SU-DHL-6 (cell line): ENCODE results near the gene TOM1.

Source experiments
- H2AFZ ChIP-seq: fragments of 200-600 bp; sonication (generic); 2 replicates; pipeline ENCODE4 v1.6.1; 2014; ENCODE audit warnings: low read depth, mild to moderate bottlenecking, moderate library complexity, mixed read lengths, antibody characterized with exemption, low read length; ENCODE audit not compliant: severe bottlenecking
- H3F3A ChIP-seq: fragments of 200-600 bp; shearing (Covaris generic); 2 replicates; pipeline ENCODE4 v1.6.0; 2016; ENCODE audit warnings: antibody characterized with exemption, mild to moderate bottlenecking; ENCODE audit not compliant: insufficient read depth
- H3K27ac ChIP-seq: fragments of 200-600 bp; sonication (generic); 2 replicates; pipeline ENCODE4 v1.5.1; 2016; ENCODE audit warnings: low read depth, mild to moderate bottlenecking, low read length, moderate library complexity, mixed read lengths
- H3K27me3 ChIP-seq: fragments of 200-600 bp; sonication (generic), shearing (Covaris generic); 2 replicates; pipeline ENCODE4 v1.6.0; 2014; ENCODE audit warnings: mild to moderate bottlenecking, low read length
- H3K36me3 ChIP-seq: fragments of 200-600 bp; sonication (generic); 2 replicates; pipeline ENCODE4 v1.6.1; 2014; ENCODE audit warnings: mild to moderate bottlenecking, low read length, mixed read lengths
- H3K4me2 ChIP-seq: fragments of 300-600, 200-600 bp; shearing (Covaris generic), sonication (generic); 2 replicates; pipeline ENCODE4 v1.6.0; 2014; ENCODE audit warnings: low read length, low read depth, mild to moderate bottlenecking; ENCODE audit not compliant: poor library complexity, severe bottlenecking
- H3K4me3 ChIP-seq: fragments of 200-600 bp; sonication (generic); 2 replicates; pipeline ENCODE4 v1.5.1; 2014; ENCODE audit warnings: antibody characterized with exemption, low read length, mild to moderate bottlenecking, mixed read lengths; ENCODE audit not compliant: insufficient read depth, poor library complexity, severe bottlenecking
- H3K79me2 ChIP-seq: fragments of 200-600 bp; sonication (generic); 2 replicates; pipeline ENCODE4 v1.6.1; 2014; ENCODE audit warnings: mild to moderate bottlenecking, low read length, moderate library complexity; ENCODE audit not compliant: insufficient read depth
- H3K9ac ChIP-seq: fragments of 200-600 bp; sonication (generic); 2 replicates; pipeline ENCODE4 v1.7.0; 2014; ENCODE audit warnings: mild to moderate bottlenecking, low read length
- H3K9me2 ChIP-seq: fragments of 200-600 bp; sonication (generic); replicated peaks from 2 replicates; pipeline ENCODE4 v1.6.1; 2014; ENCODE audit warnings: low read length; ENCODE audit not compliant: insufficient read depth
- H3K9me3 ChIP-seq: fragments of 200-600 bp; sonication (generic); 2 replicates; pipeline ENCODE4 v1.6.1; 2014; ENCODE audit warnings: low read length, mixed read lengths; ENCODE audit not compliant: insufficient read depth
- H4K20me1 ChIP-seq: fragments of 200-600 bp; sonication (generic); 2 replicates; pipeline ENCODE4 v1.6.1; 2014; ENCODE audit warnings: low read depth, mild to moderate bottlenecking, antibody characterized with exemption, low read length, moderate library complexity, mixed read lengths
- EZH2phosphoT487 ChIP-seq: fragments of 200-600 bp; sonication (generic), shearing (Covaris generic); conservative IDR thresholded peaks from 2 replicates; pipeline ENCODE4 v1.6.1; 2018; ENCODE audit warnings: mild to moderate bottlenecking, antibody characterized with exemption, low read length, moderate library complexity, mixed read lengths
- TF ChIP-seq, protein P1 (sequence below): fragments of 200-600 bp; sonication (generic); IDR thresholded peaks from one replicate; pipeline ENCODE4 v1.5.1; 2017; ENCODE audit warnings: antibody characterized with exemption, mild to moderate bottlenecking, low read length, moderate library complexity; ENCODE audit not compliant: insufficient read depth, poor library complexity, severe bottlenecking

TOM1 gene

DNA sequence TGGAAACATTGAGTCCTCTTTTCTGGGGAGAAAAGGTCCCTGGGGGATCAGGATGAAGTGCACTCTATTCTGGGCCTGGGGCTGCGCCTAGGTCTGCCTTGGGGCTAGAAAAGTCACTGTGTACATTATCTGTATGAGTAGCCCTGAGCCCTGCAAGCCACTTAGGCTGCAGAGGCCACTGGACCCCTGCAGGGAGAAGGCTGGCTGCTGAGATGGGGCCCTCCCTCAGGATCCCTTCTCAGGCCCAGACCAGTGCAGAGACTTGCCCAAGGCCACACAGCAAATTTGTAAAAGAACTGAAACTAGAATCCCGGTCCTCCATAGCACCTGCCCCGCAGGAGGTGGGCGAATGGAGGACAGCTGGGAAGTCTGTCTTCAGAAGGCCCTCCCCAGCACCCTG lies 54.4 kb downstream of the TOM1 start:
- Histone ChIP-seq H3K79me2 (no peaks in the 10 kb centered on the region), H3K9me3 (no peaks in the 10 kb centered on the region), H4K20me1 (no peaks in the 10 kb centered on the region), H3K36me3 (no peaks in the 10 kb centered on the region), H3K9me2 (no peaks in the 10 kb centered on the region), H3K27me3 (no peaks in the 10 kb centered on the region), H2AFZ (no peak overlapping the region), H3K4me2 (no peak overlapping the region), H3F3A (peaks cover 5% of the 10 kb centered on the region), H3K9ac (no peak overlapping the region), H3K27ac (no peak overlapping the region), H3K4me3 (no peak overlapping the region)
- no peak for TF ChIP-seq EZH2phosphoT487
- TF ChIP-seq, protein P1, sequence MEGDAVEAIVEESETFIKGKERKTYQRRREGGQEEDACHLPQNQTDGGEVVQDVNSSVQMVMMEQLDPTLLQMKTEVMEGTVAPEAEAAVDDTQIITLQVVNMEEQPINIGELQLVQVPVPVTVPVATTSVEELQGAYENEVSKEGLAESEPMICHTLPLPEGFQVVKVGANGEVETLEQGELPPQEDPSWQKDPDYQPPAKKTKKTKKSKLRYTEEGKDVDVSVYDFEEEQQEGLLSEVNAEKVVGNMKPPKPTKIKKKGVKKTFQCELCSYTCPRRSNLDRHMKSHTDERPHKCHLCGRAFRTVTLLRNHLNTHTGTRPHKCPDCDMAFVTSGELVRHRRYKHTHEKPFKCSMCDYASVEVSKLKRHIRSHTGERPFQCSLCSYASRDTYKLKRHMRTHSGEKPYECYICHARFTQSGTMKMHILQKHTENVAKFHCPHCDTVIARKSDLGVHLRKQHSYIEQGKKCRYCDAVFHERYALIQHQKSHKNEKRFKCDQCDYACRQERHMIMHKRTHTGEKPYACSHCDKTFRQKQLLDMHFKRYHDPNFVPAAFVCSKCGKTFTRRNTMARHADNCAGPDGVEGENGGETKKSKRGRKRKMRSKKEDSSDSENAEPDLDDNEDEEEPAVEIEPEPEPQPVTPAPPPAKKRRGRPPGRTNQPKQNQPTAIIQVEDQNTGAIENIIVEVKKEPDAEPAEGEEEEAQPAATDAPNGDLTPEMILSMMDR, result no peak

DNA sequence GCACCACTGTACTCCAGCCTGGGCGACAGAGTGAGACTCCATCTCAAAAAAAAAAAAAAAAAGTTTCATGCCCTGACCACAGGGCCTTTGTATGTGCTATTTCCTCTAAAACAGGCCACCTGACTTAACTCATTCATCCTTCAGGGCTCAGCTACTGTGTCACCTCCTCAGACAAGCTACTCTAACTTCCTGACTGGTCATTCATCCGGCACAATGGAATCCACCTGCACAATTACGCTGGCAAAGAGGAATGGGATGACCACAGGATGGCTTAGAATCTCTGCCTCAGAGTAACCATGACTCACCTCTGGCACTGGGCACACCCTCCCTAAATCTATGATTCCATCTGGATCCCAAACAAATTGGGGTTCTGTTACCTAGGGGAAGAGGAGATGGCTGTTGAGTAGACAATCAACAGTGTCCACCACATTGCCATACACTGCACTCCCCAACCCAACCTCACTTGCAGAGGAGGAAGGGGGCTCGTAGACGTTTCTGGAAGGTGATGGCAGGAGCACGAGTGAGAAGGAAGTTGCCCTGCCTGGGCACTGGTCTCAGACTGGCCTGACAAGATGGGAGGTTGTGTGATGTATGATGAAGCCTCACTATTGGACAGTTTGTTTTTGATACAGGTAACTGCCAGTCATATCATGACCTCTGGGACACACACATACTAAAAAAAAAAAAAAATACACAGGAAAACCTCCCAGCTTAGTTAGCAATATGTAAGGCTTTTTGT lies 58.4 kb downstream of the TOM1 start:
- Histone ChIP-seq H3K9me3 (no peaks in the 10 kb centered on the region), H3K27ac (no peak overlapping the region), H3K4me2 (no peak overlapping the region), H3K4me3 (no peak overlapping the region), H3K79me2 (no peaks in the 10 kb centered on the region), H3K27me3 (no peaks in the 10 kb centered on the region), H3K9ac (no peak overlapping the region), H3K36me3 (no peaks in the 10 kb centered on the region), H3K9me2 (no peaks in the 10 kb centered on the region), H4K20me1 (no peaks in the 10 kb centered on the region), H3F3A (no peaks in the 10 kb centered on the region), H2AFZ (no peak overlapping the region)
- TF ChIP-seq, protein P1, result no peak
- TF ChIP-seq EZH2phosphoT487, result no peak

DNA sequence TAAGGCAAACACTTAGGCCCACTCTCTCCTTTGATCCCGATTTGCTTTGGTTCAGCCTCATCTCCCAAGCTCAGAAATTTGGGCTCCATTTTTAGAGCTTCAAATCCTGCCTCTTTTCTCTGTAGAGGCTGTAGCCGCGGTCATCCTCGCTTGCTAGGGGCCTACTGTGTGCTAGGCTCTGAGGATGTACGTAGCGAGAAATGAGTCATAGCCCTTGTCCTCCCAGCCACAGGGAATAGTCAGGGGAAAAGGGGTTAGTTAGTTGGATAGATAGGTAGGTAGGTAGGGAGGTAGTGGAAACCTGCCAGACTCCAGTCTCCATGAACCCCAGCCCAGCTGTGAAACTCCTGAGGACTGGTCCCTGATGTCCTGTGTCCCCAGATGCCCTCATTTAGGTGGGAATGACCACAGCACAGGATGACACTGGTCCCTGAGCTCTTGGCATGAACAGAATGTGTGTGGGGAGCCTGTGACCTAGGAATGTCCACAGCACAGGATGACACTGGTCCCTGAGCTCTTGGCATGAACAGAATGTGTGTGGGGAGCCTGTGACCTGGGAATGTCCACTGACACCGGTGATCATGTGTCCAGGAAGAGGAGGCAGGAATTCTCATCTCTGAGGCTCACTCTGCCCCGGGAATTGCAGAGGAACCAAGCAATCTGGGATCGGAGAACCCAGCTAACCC lies 59.8 kb downstream of the TOM1 start:
- Histone ChIP-seq H3K9me3 (no peaks in the 10 kb centered on the region), H3K27ac (no peak overlapping the region), H3K27me3 (no peaks in the 10 kb centered on the region), H3K36me3 (no peaks in the 10 kb centered on the region), H3K9me2 (no peaks in the 10 kb centered on the region), H3F3A (no peaks in the 10 kb centered on the region), H3K9ac (no peak overlapping the region), H2AFZ (no peak overlapping the region), H3K79me2 (no peaks in the 10 kb centered on the region), H3K4me2 (no peak overlapping the region), H4K20me1 (no peaks in the 10 kb centered on the region), H3K4me3 (no peak overlapping the region)
- no peak for TF ChIP-seq EZH2phosphoT487

DNA sequence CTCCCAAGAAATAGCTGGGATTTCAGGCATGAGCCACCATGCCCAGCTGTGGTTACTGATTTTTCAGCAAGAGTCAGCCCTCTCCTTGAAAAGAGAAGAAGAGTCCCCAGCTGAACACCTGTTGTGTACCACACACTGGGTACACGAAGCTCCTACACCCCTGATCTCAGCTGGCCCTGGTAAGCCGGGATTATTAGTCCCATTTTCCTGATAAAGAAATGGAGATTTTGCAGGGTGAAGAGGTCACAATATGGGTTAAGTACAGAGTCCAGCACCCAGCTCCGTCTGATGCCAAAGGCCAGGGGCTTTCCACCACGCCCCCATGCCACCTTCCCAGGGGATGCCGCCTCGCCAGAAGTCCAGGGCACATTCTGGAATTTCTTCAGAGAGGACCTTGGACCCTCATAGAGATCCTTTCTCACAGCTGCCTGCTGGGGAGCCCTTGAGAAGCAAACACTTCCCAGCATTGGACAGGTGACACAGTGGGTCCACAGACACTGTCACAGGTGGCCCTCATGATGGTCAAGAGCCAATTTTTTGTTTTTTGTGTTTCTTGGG lies 61.4 kb downstream of the TOM1 start:
- Histone ChIP-seq H3F3A (no peaks in the 10 kb centered on the region), H3K27me3 (no peaks in the 10 kb centered on the region), H3K4me2 (no peak overlapping the region), H4K20me1 (no peaks in the 10 kb centered on the region), H3K4me3 (no peak overlapping the region), H3K27ac (no peak overlapping the region), H2AFZ (no peak overlapping the region), H3K9me2 (no peaks in the 10 kb centered on the region), H3K9me3 (no peaks in the 10 kb centered on the region), H3K9ac (no peak overlapping the region), H3K36me3 (no peaks in the 10 kb centered on the region), H3K79me2 (no peaks in the 10 kb centered on the region)
- TF ChIP-seq, protein P1, result no peak
- no peak for TF ChIP-seq EZH2phosphoT487
